BLaER1 (cell line): Measurements from ENCODE around the gene NUP133.
A peak's percentile ranks its signal among the peaks of the same experiment; 100 is the strongest.

Source experiments
- H3K27ac ChIP-seq: shearing (Covaris generic); formaldehyde crosslinking; 2 replicates; pipeline ENCODE4 v1.8.1; 2022
- H3K27me3 ChIP-seq: shearing (Covaris generic); formaldehyde crosslinking; 2 replicates; pipeline ENCODE4 v1.8.1; 2022
- H3K36me3 ChIP-seq: shearing (Covaris generic); formaldehyde crosslinking; 2 replicates; pipeline ENCODE4 v1.8.1; 2022
- H3K4me1 ChIP-seq: shearing (Covaris generic); formaldehyde crosslinking; 2 replicates; pipeline ENCODE4 v1.8.1; 2022
- H3K4me2 ChIP-seq: shearing (Covaris generic); formaldehyde crosslinking; 2 replicates; pipeline ENCODE4 v1.8.1; 2022
- H3K4me3 ChIP-seq: shearing (Covaris generic); formaldehyde crosslinking; 2 replicates; pipeline ENCODE4 v1.8.1; 2022
- H3K9ac ChIP-seq: shearing (Covaris generic); formaldehyde crosslinking; 2 replicates; pipeline ENCODE4 v1.8.1; 2022
- H3K9me3 ChIP-seq: shearing (Covaris generic); formaldehyde crosslinking; 2 replicates; pipeline ENCODE4 v1.8.1; 2022
- H4K20me1 ChIP-seq: shearing (Covaris generic); formaldehyde crosslinking; 2 replicates; pipeline ENCODE4 v1.8.1; 2022
- Cebpa-rat ChIP-seq: shearing (Covaris generic); IDR thresholded peaks from 2 replicates; pipeline ENCODE4 v1.8.1; 2022

NUP133 gene

GRCh38 chr1:229507951-229508822 lies at the start of gene NUP133:
Gene NUP133 (minus strand): TSS chr1:229508341. CDS start chr1:229508249, 92 bp downstream.
- peak within 1 kb of the TSS; percentile 89 for H3K4me2 ChIP-seq
- peaks cover 31% of the 10 kb centered on the region for H3K4me1 ChIP-seq
- peak within 1 kb of the TSS; percentile 96 for H3K4me3 ChIP-seq
- H4K20me1 ChIP-seq, result no peaks in the 10 kb centered on the region; the same call in 1 of the 2 replicates
- no peak for TF ChIP-seq Cebpa-rat
- peaks cover 20% of the 10 kb centered on the region for H3K36me3 ChIP-seq
- H3K27ac ChIP-seq, result peak within 1 kb of the TSS; percentile 90
- H3K27me3 ChIP-seq, result no peaks in the 10 kb centered on the region
- peak within 1 kb of the TSS; percentile 92 for H3K9ac ChIP-seq
- no peaks in the 10 kb centered on the region for H3K9me3 ChIP-seq

GRCh38 chr1:229557200-229557850 lies 49.2 kb upstream of the NUP133 start:
- H3K4me1 ChIP-seq, result peaks cover 42% of the 10 kb centered on the region
- H3K27me3 ChIP-seq, result no peaks in the 10 kb centered on the region
- TF ChIP-seq Cebpa-rat, result no peak
- peak overlapping the region; percentile 98 for H3K4me3 ChIP-seq
- peak overlapping the region; percentile 88 for H3K9ac ChIP-seq
- H3K4me2 ChIP-seq, result peak overlapping the region; percentile 91
- no peaks in the 10 kb centered on the region for H3K9me3 ChIP-seq
- H3K36me3 ChIP-seq, result 0 out of 2 replicates have a peak, but pooled peaks cover 18% of the 10 kb centered on the region
- peak overlapping the region; percentile 88 for H3K27ac ChIP-seq
- H4K20me1 ChIP-seq, result peaks cover 59% of the 10 kb centered on the region

- Histone ChIP-seq H3K9ac (0 out of 2 replicates have a peak overlapping the region, but pooled peaks have one; percentile 29), H3K27ac (0 out of 2 replicates have a peak overlapping the region, but pooled peaks have one; percentile 9), H3K4me3 (no peak overlapping the region), H3K27me3 (no peaks in the 10 kb centered on the region), H4K20me1 (peaks cover 82% of the 10 kb centered on the region), H3K9me3 (no peaks in the 10 kb centered on the region), H3K4me1 (peaks cover 37% of the 10 kb centered on the region), H3K36me3 (0 out of 2 replicates have a peak, but pooled peaks cover 18% of the 10 kb centered on the region), H3K4me2 (no peak overlapping the region)
- TF ChIP-seq Cebpa-rat, result no peak
Measured at GRCh38 chr1:229554886-229555621, 46.9 kb upstream of the NUP133 start.

GRCh38 chr1:229553621-229554130 lies 45.5 kb upstream of the NUP133 start:
- Histone ChIP-seq H3K4me3 (no peak overlapping the region), H3K27ac (no peak overlapping the region), H3K27me3 (no peaks in the 10 kb centered on the region), H3K9ac (no peak overlapping the region), H3K4me1 (peaks cover 28% of the 10 kb centered on the region), H3K36me3 (peaks cover 30% of the 10 kb centered on the region), H3K4me2 (no peak overlapping the region), H4K20me1 (peaks cover 94% of the 10 kb centered on the region), H3K9me3 (no peaks in the 10 kb centered on the region)
- no peak for TF ChIP-seq Cebpa-rat

- no peaks in the 10 kb centered on the region for H3K27me3 ChIP-seq
- H3K9ac ChIP-seq, result no peak overlapping the region
- H3K9me3 ChIP-seq, result no peaks in the 10 kb centered on the region
- peaks cover 92% of the 10 kb centered on the region for H4K20me1 ChIP-seq
- peaks cover 28% of the 10 kb centered on the region for H3K4me1 ChIP-seq
- TF ChIP-seq Cebpa-rat, result no peak
- H3K4me3 ChIP-seq, result no peak overlapping the region
- no peak overlapping the region for H3K4me2 ChIP-seq
- peaks cover 39% of the 10 kb centered on the region for H3K36me3 ChIP-seq
- no peak overlapping the region for H3K27ac ChIP-seq
Measured at GRCh38 chr1:229552732-229553131, 44.6 kb upstream of the NUP133 start.

- no peaks in the 10 kb centered on the region for H3K27me3 ChIP-seq
- H3K9ac ChIP-seq, result no peak overlapping the region
- H3K4me2 ChIP-seq, result no peak overlapping the region
- peaks cover 85% of the 10 kb centered on the region for H4K20me1 ChIP-seq
- no peak overlapping the region for H3K4me3 ChIP-seq
- TF ChIP-seq Cebpa-rat, result no peak
- H3K9me3 ChIP-seq, result no peaks in the 10 kb centered on the region
- no peak overlapping the region for H3K27ac ChIP-seq
- H3K4me1 ChIP-seq, result peaks cover 12% of the 10 kb centered on the region
- peaks cover 54% of the 10 kb centered on the region for H3K36me3 ChIP-seq
Measured at GRCh38 chr1:229550812-229551567, 42.8 kb upstream of the NUP133 start.

GRCh38 chr1:229547542-229547941 lies 39.4 kb upstream of the NUP133 start:
- Histone ChIP-seq H3K4me1 (no peaks in the 10 kb centered on the region), H3K9ac (no peak overlapping the region), H3K9me3 (no peaks in the 10 kb centered on the region), H4K20me1 (peaks cover 51% of the 10 kb centered on the region), H3K4me3 (no peak overlapping the region), H3K4me2 (no peak overlapping the region), H3K27me3 (no peaks in the 10 kb centered on the region), H3K36me3 (peaks cover 72% of the 10 kb centered on the region), H3K27ac (no peak overlapping the region)
- TF ChIP-seq Cebpa-rat, result no peak

GRCh38 chr1:229544587-229544986 lies 36.4 kb upstream of the NUP133 start:
- H3K9me3 ChIP-seq, result no peaks in the 10 kb centered on the region
- H3K4me1 ChIP-seq, result no peaks in the 10 kb centered on the region
- H3K4me2 ChIP-seq, result no peak overlapping the region
- no peak overlapping the region for H3K4me3 ChIP-seq
- no peak for TF ChIP-seq Cebpa-rat
- H4K20me1 ChIP-seq, result peaks cover 21% of the 10 kb centered on the region
- H3K9ac ChIP-seq, result no peak overlapping the region
- H3K36me3 ChIP-seq, result peaks cover 99% of the 10 kb centered on the region
- no peaks in the 10 kb centered on the region for H3K27me3 ChIP-seq
- no peak overlapping the region for H3K27ac ChIP-seq
